Measurements from ENCODE around the gene WDR54. TPM values are rescaled to one million over a fixed set of nuclear protein-coding genes. Genes with fewer than 3 reads are reported as not detected.
"Not testable (repeated sequence)": the region's sequence is repeated elsewhere in the genome, so short reads cannot be mapped to it uniquely, and the experiment has no call there.

The WDR54 gene
- polyA plus RNA-seq, 5 donors: 28.5 to 40.4 (median 36.6) TPM

GRCh38 chr2:74450570-74451190, 29.1 kb downstream of the WDR54 start:
- DNase-seq: no peak

DNA sequence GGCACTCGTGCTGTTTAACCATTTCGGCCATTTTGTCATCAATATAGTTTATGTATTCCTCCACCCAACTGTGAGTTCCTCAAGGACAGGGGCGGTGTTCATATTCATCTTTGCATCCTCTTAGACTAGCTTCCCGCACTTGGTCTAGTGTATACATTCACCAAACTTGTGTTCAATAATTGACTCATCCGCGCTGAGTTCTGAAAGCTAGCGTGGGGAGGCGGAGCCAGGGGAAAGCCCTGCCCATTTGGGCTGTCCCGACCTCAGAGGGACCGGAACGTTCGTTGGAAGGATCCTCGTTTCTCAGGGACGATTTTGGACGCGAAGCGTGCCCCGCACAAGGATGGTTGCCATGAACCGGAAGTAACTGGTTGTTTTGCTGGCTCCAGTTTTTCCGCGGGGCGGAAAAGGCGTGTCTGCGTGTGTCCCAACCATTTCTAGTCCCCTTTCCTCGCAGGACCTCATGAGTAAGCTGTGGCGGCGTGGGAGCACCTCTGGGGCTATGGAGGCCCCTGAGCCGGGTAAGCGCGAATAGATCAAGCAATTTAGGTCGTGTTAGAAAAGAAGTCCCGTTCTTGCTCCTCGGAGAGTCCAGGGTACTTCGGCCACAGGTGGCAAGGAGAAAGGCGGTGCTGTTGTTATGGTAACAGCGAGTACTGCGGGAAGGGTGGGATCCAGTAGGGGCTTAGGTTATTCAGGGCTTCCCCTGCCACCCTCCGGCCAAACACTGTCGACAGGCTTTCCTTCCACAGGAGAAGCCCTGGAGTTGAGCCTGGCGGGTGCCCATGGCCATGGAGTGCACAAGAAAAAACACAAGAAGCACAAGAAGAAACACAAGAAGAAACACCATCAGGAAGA, 33.4 kb downstream of the WDR54 start, which contains the start of gene INO80B:
TSS of gene INO80B (plus strand) at position 434 of the 858 bp plus-strand sequence. CDS start at position 464, 30 bp downstream.
- peak; percentile 96 to 98 for DNase-seq

DNA sequence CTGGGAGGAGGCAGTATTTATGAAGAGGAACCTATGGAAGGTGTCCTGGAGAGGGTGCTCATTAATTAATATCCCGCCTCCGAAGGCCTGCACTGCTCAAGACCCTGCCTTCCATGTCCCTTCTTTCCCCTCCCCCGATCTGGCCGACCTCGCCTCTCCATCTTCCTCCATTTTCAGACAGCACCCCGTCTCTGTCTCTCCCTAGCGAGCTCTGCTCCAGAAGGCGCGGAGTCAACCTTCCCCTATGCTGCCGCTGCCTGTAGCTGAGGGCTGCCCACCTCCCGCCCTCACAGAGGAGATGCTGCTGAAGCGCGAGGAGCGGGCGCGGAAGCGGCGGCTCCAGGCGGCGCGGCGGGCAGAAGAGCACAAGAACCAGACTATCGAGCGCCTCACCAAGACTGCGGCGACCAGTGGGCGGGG, 35.6 kb downstream of the WDR54 start:
- DNase-seq: peak in 1 of 2 donors; percentile 29

GRCh38 chr2:74457549-74458131, 36.1 kb downstream of the WDR54 start:
- DNase-seq: no peak

GRCh38 chr2:74458132-74458937, 36.8 kb downstream of the WDR54 start, which contains the start of gene WBP1:
TSS of gene WBP1 (plus strand) at chr2:74458438. CDS start at chr2:74458603, 165 bp downstream.
- DNase-seq: peak; percentile 99 to 100

DNA sequence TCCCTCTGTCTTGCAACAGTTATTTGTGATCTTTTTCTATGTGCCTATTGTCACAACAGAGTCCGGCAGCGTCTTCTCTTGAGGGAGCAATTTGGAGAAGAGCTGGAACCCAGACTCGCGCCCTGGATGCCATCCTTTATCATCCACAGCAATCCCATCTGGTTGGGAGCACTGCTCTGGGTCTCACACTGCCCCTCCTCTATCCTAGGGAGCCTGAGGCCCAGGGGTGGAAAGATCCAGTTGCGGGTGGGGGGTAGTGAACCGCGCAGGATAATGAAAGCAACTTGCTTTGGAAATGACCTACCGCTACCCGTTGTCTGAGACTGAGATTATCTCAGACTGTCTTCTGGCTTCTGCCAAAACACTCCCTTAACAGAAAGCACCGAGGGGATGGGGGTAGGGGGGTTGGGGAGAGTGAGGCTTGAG, 37.4 kb downstream of the WDR54 start:
- no peak for DNase-seq

DNA sequence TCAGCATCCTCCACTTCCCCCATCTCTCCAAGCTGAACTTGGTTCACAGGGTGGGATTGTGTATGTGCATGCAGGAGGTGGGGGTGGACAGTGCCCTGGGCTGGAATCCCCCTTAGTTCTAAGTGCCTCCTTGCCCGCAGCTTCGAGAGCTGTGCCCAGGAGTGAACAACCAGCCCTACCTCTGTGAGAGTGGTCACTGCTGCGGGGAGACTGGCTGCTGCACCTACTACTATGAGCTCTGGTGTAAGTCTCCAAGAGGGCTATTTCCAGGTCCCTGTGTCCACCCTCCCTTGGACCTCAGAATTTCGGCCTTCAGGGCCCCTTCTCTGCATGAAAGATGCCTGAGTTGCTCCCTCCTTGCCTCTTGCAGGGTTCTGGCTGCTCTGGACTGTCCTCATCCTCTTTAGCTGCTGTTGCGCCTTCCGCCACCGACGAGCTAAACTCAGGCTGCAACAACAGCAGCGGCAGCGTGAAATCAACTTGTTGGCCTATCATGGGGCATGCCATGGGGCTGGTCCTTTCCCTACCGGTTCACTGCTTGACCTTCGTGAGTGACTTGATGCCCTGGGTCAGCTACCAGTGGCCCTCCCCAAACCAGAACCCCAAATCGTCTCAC, 38.1 kb downstream of the WDR54 start:
- DNase-seq: not testable (repeated sequence)

DNA sequence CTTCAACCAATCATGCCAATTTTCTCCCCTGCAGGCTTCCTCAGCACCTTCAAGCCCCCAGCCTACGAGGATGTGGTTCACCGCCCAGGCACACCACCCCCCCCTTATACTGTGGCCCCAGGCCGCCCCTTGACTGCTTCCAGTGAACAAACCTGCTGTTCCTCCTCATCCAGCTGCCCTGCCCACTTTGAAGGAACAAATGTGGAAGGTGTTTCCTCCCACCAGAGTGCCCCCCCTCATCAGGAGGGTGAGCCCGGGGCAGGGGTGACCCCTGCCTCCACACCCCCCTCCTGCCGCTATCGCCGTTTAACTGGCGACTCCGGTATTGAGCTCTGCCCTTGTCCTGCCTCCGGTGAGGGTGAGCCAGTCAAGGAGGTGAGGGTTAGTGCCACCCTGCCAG, 38.7 kb downstream of the WDR54 start:
- DNase-seq: not testable (repeated sequence)

DNA sequence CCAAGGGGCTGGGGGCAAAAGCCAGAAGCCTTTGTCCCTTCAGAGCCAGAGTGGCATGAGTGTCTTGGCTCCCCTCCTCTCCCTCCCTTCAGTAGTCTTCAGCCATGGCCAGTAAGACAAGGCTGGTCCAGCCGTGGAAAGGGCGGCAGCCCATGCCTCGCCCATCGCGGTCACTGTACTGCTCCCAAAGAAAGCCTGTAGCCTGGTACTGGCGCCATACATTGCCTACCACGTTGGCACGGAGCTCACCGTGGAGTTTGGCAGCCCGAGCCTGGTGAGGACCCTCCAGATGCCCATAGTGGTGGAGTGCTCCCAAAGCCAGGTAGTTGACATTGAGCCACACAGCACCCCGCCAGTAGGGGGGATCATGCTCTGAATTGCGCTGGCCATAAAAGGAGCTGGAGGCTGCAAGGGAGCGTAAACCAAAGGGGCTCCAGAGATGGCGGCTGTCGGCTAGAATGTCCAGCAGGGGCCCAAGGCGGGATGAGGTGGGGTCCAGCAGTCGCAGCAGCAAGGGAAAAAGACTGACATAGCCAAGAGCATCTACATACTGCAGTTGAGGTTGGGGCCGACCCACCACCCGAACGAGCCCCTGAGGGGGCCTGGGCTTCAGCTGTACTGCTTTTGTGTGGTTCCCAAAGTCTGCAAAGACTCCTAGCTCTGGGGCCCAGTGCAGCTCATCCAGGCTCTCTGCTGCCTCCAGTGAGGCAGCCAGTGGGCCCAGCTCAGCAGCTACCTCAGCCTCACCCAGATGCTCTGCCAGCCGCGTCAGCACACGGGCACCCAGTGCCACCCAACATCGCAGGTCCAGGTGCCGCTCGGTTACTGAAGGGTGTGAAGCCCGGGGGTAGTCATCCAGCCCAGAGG, 39.9 kb downstream of the WDR54 start:
- DNase-seq: no peak

GRCh38 chr2:74462054-74462785, 40.7 kb downstream of the WDR54 start:
- DNase-seq: no peak

GRCh38 chr2:74462786-74463105, 41.2 kb downstream of the WDR54 start:
- no peak for DNase-seq

- DNase-seq: no peak
These were observed 42.9 kb downstream of the WDR54 start for GRCh38 chr2:74464406-74464805.

GRCh38 chr2:74470742-74471141, 49.2 kb downstream of the WDR54 start:
- DNase-seq: not testable (repeated sequence)

- DNase-seq: no peak
These were observed 50.0 kb downstream of the WDR54 start for GRCh38 chr2:74471332-74472065.

DNA sequence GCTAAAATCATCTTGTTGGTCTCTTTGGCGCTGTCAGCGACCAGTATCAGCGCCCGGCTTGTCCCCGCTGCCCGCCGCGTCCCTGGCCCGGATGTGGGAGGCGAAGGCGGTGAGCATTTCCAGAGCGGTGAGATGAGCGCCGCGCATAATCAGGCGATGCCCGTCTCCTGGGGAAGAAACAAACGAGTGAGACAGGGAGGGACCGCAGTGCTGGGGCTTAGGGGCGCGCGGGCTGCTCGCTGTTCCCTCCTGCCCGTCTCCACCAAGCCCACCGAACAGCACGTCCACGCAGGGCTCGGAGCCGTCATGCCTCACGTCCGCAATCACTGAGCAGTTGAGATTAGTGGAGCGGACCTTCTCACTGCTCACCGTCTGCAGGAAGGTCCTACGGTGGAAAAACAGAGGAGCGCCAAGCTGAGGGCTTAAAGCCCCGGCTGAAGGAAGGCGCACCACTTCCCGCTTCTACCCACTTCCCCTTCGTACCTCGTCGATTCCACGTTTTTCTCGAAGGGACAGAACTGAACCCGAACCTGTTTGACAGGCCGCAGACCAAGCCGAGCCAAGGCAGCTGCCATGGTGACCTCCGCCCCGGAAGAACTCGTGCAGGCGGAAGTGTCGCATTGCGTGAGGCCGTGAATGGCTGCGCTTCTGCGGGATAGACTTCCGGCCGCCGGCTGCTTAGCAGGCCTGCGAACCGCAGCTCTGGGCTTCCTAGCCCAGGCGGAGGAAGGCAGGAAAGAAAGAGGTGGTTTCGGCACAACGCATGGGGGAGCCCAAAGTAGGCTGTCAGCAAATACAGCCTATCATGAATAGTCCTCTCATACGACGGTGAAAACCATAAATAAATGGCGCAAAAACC, 50.8 kb downstream of the WDR54 start, which contains the start of gene MRPL53:
TSS of gene MRPL53 (minus strand) at position 595 of the 859 bp plus-strand sequence. CDS start at position 575, 20 bp downstream.
- peak; percentile 93 to 94 for DNase-seq

DNA sequence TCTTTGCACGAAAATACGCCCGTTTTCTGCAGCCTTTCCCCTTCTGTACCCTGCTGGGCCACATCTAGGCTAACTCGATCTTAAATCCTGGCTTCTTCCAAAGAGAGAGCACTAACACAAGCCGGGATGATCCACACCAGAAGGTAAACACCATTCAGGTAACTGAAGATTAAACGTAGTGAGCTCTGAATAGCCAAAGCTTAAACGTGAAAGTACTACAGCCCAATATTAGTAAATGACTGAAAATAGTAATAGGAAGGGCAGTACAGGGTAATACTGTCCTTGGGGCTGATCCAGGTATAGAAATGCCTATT, 51.4 kb downstream of the WDR54 start:
- no peak for DNase-seq

DNA sequence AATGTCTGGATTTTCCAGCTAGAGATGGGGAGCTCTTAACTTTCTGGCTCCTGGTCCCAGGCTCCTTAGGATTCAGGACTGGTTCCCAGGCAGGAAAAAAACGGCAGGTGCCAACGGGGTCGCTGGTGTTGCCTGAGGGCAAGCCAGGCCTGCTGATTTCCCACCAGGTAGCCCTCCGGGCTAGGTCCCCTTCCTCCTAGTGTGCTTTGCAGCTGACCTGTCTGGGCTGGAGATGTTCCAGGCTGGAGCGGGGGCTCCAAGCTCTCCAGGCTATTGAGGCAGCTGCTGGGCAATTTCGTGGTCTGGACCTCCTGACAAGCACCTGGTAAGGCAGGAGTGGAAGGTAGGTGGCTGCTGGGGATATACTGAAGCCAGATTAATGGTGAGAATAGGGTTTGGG, 53.0 kb downstream of the WDR54 start:
- no peak for DNase-seq

DNA sequence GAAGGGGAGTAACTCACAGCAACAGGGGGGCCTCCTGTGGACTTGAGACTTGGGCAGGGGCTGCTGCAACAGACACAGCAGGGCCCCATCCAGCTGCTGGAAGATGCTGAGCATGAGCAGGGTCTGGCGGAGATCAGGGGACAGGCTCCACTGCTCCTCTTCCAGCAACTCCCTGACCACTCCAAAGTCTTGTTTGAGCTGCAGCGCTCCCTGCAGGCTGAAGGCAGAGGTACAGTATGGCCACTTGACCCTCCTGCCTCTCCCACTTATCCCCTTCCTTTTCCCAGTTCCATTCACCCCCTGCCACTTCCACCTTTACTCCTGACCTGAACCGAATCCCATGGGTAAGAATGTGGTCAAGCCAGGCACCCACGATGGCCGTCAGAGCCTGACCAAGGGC, 53.4 kb downstream of the WDR54 start:
- no peak for DNase-seq
